Measurements from ENCODE around the gene TSGA10IP.
A peak's percentile ranks its signal among the peaks of the same experiment; 100 is the strongest.

TSGA10IP gene

GRCh38 chr11:65931773-65932557, 13.3 kb upstream of the TSGA10IP start:
- Histone ChIP-seq H3K36me3 (ENCODE audit: insufficient read depth, low read length) (no peaks in the 10 kb centered on the region), H3K79me2 (ENCODE audit: control insufficient read depth, insufficient read depth, low read length, unreplicated experiment) (no peaks in the 10 kb centered on the region), H3K27me3 (ENCODE audit: insufficient read depth, low read length) (no peaks in the 10 kb centered on the region), H3K4me3 (ENCODE audit: low read depth, low read length) (no peak overlapping the region), H2AFZ (ENCODE audit: low read length, unreplicated experiment) (no peak overlapping the region), H3K4me1 (ENCODE audit: control insufficient read depth, insufficient read depth, low read length, unreplicated experiment) (peaks cover 9% of the 10 kb centered on the region), H3K27ac (ENCODE audit: low read depth, low read length) (no peak overlapping the region)

- Histone ChIP-seq H3K27me3 (ENCODE audit: insufficient read depth, low read length) (no peaks in the 10 kb centered on the region), H3K4me1 (ENCODE audit: control insufficient read depth, insufficient read depth, low read length, unreplicated experiment) (peaks cover 7% of the 10 kb centered on the region), H3K27ac (ENCODE audit: low read depth, low read length) (no peak overlapping the region), H3K4me3 (ENCODE audit: low read depth, low read length) (no peak overlapping the region), H3K79me2 (ENCODE audit: control insufficient read depth, insufficient read depth, low read length, unreplicated experiment) (no peaks in the 10 kb centered on the region), H3K36me3 (ENCODE audit: insufficient read depth, low read length) (no peaks in the 10 kb centered on the region), H2AFZ (ENCODE audit: low read length, unreplicated experiment) (no peak overlapping the region)
Measured at GRCh38 chr11:65932558-65932919, 12.7 kb upstream of the TSGA10IP start.

- no peaks in the 10 kb centered on the region for H3K27me3 ChIP-seq (ENCODE audit: insufficient read depth, low read length)
- no peak overlapping the region for H3K27ac ChIP-seq (ENCODE audit: low read depth, low read length)
- no peaks in the 10 kb centered on the region for H3K36me3 ChIP-seq (ENCODE audit: insufficient read depth, low read length)
- no peaks in the 10 kb centered on the region for H3K79me2 ChIP-seq (ENCODE audit: control insufficient read depth, insufficient read depth, low read length, unreplicated experiment)
- H3K4me3 ChIP-seq (ENCODE audit: low read depth, low read length): no peak overlapping the region
- H2AFZ ChIP-seq (ENCODE audit: low read length, unreplicated experiment): no peak overlapping the region
- H3K4me1 ChIP-seq (ENCODE audit: control insufficient read depth, insufficient read depth, low read length, unreplicated experiment): no peaks in the 10 kb centered on the region
Measured at GRCh38 chr11:65934014-65934413, 11.3 kb upstream of the TSGA10IP start.

- Histone ChIP-seq H3K79me2 (ENCODE audit: control insufficient read depth, insufficient read depth, low read length, unreplicated experiment) (no peaks in the 10 kb centered on the region), H3K4me1 (ENCODE audit: control insufficient read depth, insufficient read depth, low read length, unreplicated experiment) (peaks cover 12% of the 10 kb centered on the region), H3K27me3 (ENCODE audit: insufficient read depth, low read length) (no peaks in the 10 kb centered on the region), H3K36me3 (ENCODE audit: insufficient read depth, low read length) (no peaks in the 10 kb centered on the region), H2AFZ (ENCODE audit: low read length, unreplicated experiment) (no peak overlapping the region), H3K27ac (ENCODE audit: low read depth, low read length) (no peak overlapping the region), H3K4me3 (ENCODE audit: low read depth, low read length) (no peak overlapping the region)
Measured at GRCh38 chr11:65937766-65938165, 7.5 kb upstream of the TSGA10IP start.

DNA sequence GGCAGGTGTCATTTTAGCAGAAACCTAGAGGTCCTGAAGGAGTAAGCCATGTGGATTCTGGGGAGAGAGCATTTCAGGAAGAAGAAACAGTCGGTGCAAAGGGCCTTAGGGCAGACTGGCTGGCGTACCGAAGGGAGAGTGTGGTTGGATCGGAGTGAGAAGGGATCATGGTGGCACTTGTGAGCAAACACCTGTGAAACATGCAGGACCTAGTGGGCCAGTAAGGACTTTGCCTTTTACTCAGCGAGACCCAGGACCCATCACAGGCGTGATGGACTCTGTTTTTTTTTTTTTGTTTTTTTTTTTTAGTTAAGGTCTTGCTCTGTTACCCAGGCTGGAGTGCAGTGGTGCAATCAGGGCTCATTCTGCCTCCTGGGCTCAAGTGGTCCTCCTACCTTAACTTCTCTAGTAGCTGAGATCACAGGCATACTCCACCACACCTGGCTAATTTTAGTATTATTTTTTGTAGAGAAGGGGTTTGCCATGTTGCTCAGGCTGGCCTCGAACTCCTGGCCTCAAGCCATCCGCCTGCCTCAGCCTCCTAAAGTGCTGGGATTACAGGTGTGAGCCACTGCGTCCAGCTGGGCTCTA, 3.5 kb upstream of the TSGA10IP start:
- Histone ChIP-seq H3K36me3 (ENCODE audit: insufficient read depth, low read length) (no peaks in the 10 kb centered on the region), H3K4me1 (ENCODE audit: control insufficient read depth, insufficient read depth, low read length, unreplicated experiment) (peaks cover 12% of the 10 kb centered on the region), H3K4me3 (ENCODE audit: low read depth, low read length) (no peak overlapping the region; the same call in 1 of the 2 replicates), H3K79me2 (ENCODE audit: control insufficient read depth, insufficient read depth, low read length, unreplicated experiment) (no peaks in the 10 kb centered on the region), H3K27ac (ENCODE audit: low read depth, low read length) (peak overlapping the region; percentile 62), H3K27me3 (ENCODE audit: insufficient read depth, low read length) (no peaks in the 10 kb centered on the region), H2AFZ (ENCODE audit: low read length, unreplicated experiment) (peak overlapping the region; percentile 79)

DNA sequence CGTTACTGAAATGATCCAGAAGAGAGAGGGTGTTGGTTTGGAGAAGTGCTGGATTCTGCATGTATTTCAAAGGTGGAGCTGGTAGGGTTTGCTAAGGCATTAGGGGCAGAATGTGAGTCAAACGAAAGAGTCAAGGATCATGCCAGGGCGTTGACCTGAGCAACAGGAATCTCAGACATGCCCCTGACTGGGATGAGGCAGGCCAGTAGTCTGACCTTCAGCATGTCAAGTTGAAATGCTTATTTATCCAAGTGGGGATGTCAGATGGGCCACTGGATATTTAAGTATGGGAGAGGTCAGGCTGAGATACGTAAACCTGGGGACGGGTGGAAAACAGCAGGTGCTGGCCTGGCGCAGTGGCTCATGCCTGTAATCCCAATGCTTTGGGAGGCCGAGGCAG, 2.7 kb upstream of the TSGA10IP start:
- Histone ChIP-seq H2AFZ (ENCODE audit: low read length, unreplicated experiment) (no peak overlapping the region), H3K27ac (ENCODE audit: low read depth, low read length) (no peak overlapping the region)

GRCh38 chr11:65944191-65944590, 1.1 kb upstream of the TSGA10IP start:
- H3K4me3 ChIP-seq (ENCODE audit: low read depth, low read length): no peak overlapping the region
- no peaks in the 10 kb centered on the region for H3K27me3 ChIP-seq (ENCODE audit: insufficient read depth, low read length)
- H2AFZ ChIP-seq (ENCODE audit: low read length, unreplicated experiment): no peak overlapping the region
- H3K79me2 ChIP-seq (ENCODE audit: control insufficient read depth, insufficient read depth, low read length, unreplicated experiment): no peaks in the 10 kb centered on the region
- H3K36me3 ChIP-seq (ENCODE audit: insufficient read depth, low read length): no peaks in the 10 kb centered on the region
- no peak overlapping the region for H3K27ac ChIP-seq (ENCODE audit: low read depth, low read length)
- peaks cover 12% of the 10 kb centered on the region for H3K4me1 ChIP-seq (ENCODE audit: control insufficient read depth, insufficient read depth, low read length, unreplicated experiment)

More for the DNA sequence above, 2.7 kb upstream of the TSGA10IP start:
- H3K36me3 ChIP-seq (ENCODE audit: insufficient read depth, low read length): no peaks in the 10 kb centered on the region
- H3K4me3 ChIP-seq (ENCODE audit: low read depth, low read length): no peak overlapping the region
- H3K4me1 ChIP-seq (ENCODE audit: control insufficient read depth, insufficient read depth, low read length, unreplicated experiment): peaks cover 12% of the 10 kb centered on the region
- no peaks in the 10 kb centered on the region for H3K79me2 ChIP-seq (ENCODE audit: control insufficient read depth, insufficient read depth, low read length, unreplicated experiment)
- no peaks in the 10 kb centered on the region for H3K27me3 ChIP-seq (ENCODE audit: insufficient read depth, low read length)

- no peaks in the 10 kb centered on the region for H3K36me3 ChIP-seq (ENCODE audit: insufficient read depth, low read length)
- peaks cover 12% of the 10 kb centered on the region for H3K4me1 ChIP-seq (ENCODE audit: control insufficient read depth, insufficient read depth, low read length, unreplicated experiment)
- no peak overlapping the region for H3K4me3 ChIP-seq (ENCODE audit: low read depth, low read length)
- no peak overlapping the region for H2AFZ ChIP-seq (ENCODE audit: low read length, unreplicated experiment)
- H3K27me3 ChIP-seq (ENCODE audit: insufficient read depth, low read length): no peaks in the 10 kb centered on the region
- H3K79me2 ChIP-seq (ENCODE audit: control insufficient read depth, insufficient read depth, low read length, unreplicated experiment): no peaks in the 10 kb centered on the region
- no peak overlapping the region for H3K27ac ChIP-seq (ENCODE audit: low read depth, low read length)
Measured at GRCh38 chr11:65944767-65945166, 513 bp upstream of the TSGA10IP start.

- Histone ChIP-seq H3K4me3 (ENCODE audit: low read depth, low read length) (no peak overlapping the region), H3K27ac (ENCODE audit: low read depth, low read length) (no peak overlapping the region)
Measured at GRCh38 chr11:65945941-65946558, 770 bp downstream of the TSGA10IP start.

DNA sequence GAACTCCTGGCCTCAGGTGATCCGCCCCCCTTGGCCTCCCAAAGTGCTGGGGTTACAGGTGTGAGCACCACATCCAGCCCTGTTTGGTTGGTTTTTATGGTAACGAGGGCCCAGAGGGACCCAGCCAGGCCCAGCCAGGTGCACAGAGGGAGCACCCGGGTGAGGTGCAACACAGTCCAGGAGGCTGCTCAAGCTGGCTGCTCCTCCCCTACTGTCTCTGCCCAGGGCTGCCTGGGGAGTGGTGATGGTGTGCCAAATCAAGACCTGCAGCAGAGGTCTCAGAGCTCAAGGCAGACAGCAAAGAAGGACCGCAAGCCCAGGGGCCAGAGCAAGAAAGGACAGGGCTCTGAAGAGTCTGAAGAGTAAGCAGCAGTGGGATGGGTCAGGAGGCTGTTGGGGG, 1.4 kb downstream of the TSGA10IP start:
- H3K4me3 ChIP-seq (ENCODE audit: low read depth, low read length): no peak overlapping the region
- peaks cover 3% of the 10 kb centered on the region for H3K4me1 ChIP-seq (ENCODE audit: control insufficient read depth, insufficient read depth, low read length, unreplicated experiment)
- H2AFZ ChIP-seq (ENCODE audit: low read length, unreplicated experiment): no peak overlapping the region

More at GRCh38 chr11:65945941-65946558, 770 bp downstream of the TSGA10IP start:
- Histone ChIP-seq H3K4me1 (ENCODE audit: control insufficient read depth, insufficient read depth, low read length, unreplicated experiment) (peaks cover 9% of the 10 kb centered on the region), H3K36me3 (ENCODE audit: insufficient read depth, low read length) (no peaks in the 10 kb centered on the region), H2AFZ (ENCODE audit: low read length, unreplicated experiment) (no peak overlapping the region), H3K27me3 (ENCODE audit: insufficient read depth, low read length) (no peaks in the 10 kb centered on the region), H3K79me2 (ENCODE audit: control insufficient read depth, insufficient read depth, low read length, unreplicated experiment) (no peaks in the 10 kb centered on the region)

DNA sequence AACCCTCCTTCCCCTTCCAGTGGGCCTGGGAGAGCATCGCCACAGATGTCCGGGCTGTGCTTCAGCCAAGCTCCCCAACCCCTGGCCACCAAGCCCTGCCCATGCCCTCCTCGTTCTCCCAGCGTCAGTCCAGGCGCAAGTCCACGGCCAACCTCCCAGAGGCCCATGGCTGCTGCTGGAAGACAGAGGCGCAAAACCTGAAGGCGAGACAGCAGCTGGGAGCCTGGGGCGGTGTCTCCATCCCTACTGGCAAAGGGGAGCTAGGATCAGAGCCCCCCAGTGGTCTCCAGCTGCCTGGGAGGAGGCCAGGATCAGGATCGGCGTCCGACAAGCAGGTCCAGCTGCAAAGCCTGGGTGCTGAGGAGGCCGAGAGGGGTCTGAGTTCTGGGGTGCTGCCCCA, 1.9 kb downstream of the TSGA10IP start:
- H3K27ac ChIP-seq (ENCODE audit: low read depth, low read length): no peak overlapping the region
- no peak overlapping the region for H2AFZ ChIP-seq (ENCODE audit: low read length, unreplicated experiment)
- H3K36me3 ChIP-seq (ENCODE audit: insufficient read depth, low read length): no peaks in the 10 kb centered on the region
- H3K27me3 ChIP-seq (ENCODE audit: insufficient read depth, low read length): no peaks in the 10 kb centered on the region
- no peaks in the 10 kb centered on the region for H3K4me1 ChIP-seq (ENCODE audit: control insufficient read depth, insufficient read depth, low read length, unreplicated experiment)
- no peaks in the 10 kb centered on the region for H3K79me2 ChIP-seq (ENCODE audit: control insufficient read depth, insufficient read depth, low read length, unreplicated experiment)
- no peak overlapping the region for H3K4me3 ChIP-seq (ENCODE audit: low read depth, low read length)

More for the DNA sequence above, 1.4 kb downstream of the TSGA10IP start:
- H3K36me3 ChIP-seq (ENCODE audit: insufficient read depth, low read length): no peaks in the 10 kb centered on the region
- H3K27me3 ChIP-seq (ENCODE audit: insufficient read depth, low read length): no peaks in the 10 kb centered on the region
- no peak overlapping the region for H3K27ac ChIP-seq (ENCODE audit: low read depth, low read length)
- H3K79me2 ChIP-seq (ENCODE audit: control insufficient read depth, insufficient read depth, low read length, unreplicated experiment): no peaks in the 10 kb centered on the region

Measured in ACC112 (cell line).